ENCODE data around the gene CT45A7.
"Not testable (repeated sequence)": the region's sequence is repeated elsewhere in the genome, so short reads cannot be mapped to it uniquely, and the experiment has no call there.

Gene CT45A7

GRCh38 chrX:135837180-135837579 lies at the start of gene CT45A7:
TSS of gene CT45A7 (minus strand) at chrX:135837280. CDS start at chrX:135833533, 3,747 bp downstream.
- not testable (repeated sequence) for H3K4me3 ChIP-seq (replicated peaks; ENCODE audit: low read depth, low read length); DNase-seq (ENCODE audit: extremely low read depth, low read depth)

GRCh38 chrX:135882741-135883140 lies 45.7 kb upstream of the CT45A7 start:
- DNase-seq (ENCODE audit: extremely low read depth, low read depth); H3K4me3 ChIP-seq (replicated peaks; ENCODE audit: low read depth, low read length): not testable (repeated sequence)

- not testable (repeated sequence) for H3K4me3 ChIP-seq (replicated peaks; ENCODE audit: low read depth, low read length); DNase-seq (ENCODE audit: extremely low read depth, low read depth)
These were observed 34.6 kb upstream of the CT45A7 start, which contains the start of gene CT45A9 for GRCh38 chrX:135871712-135872111. TSS of gene CT45A9 (minus strand) at chrX:135871812. CDS start at chrX:135868061, 3,751 bp downstream.

- not testable (repeated sequence) for DNase-seq (ENCODE audit: extremely low read depth, low read depth); H3K4me3 ChIP-seq (replicated peaks; ENCODE audit: low read depth, low read length)
These were observed 17.4 kb upstream of the CT45A7 start, which contains the start of gene CT45A8 for GRCh38 chrX:135854438-135854837. TSS of gene CT45A8 (minus strand) at chrX:135854538. CDS start at chrX:135850783, 3,755 bp downstream.

- not testable (repeated sequence) for H3K4me3 ChIP-seq (replicated peaks; ENCODE audit: low read depth, low read length)
These were observed 17.2 kb downstream of the CT45A7 start, which contains the start of gene CT45A2 for GRCh38 chrX:135819912-135820311. TSS of gene CT45A2 (minus strand) at chrX:135820012. CDS start at chrX:135816265, 3,747 bp downstream.

GRCh38 chrX:135802687-135803086 lies 34.4 kb downstream of the CT45A7 start, which contains the start of gene CT45A6:
TSS of gene CT45A6 (minus strand) at chrX:135802787. CDS start at chrX:135798993, 3,794 bp downstream.
- not testable (repeated sequence) for DNase-seq (ENCODE audit: extremely low read depth, low read depth); H3K4me3 ChIP-seq (replicated peaks; ENCODE audit: low read depth, low read length)

More at GRCh38 chrX:135819912-135820311, 17.2 kb downstream of the CT45A7 start, which contains the start of gene CT45A2:
- DNase-seq (ENCODE audit: extremely low read depth, low read depth) = not testable (repeated sequence)

GRCh38 chrX:135785403-135785802 lies 51.7 kb downstream of the CT45A7 start, which contains the start of gene CT45A5:
TSS of gene CT45A5 (minus strand) at chrX:135785503. CDS start at chrX:135781729, 3,774 bp downstream.
- not testable (repeated sequence) for DNase-seq (ENCODE audit: extremely low read depth, low read depth)

More at GRCh38 chrX:135785403-135785802, 51.7 kb downstream of the CT45A7 start, which contains the start of gene CT45A5:
- not testable (repeated sequence) for H3K4me3 ChIP-seq (replicated peaks; ENCODE audit: low read depth, low read length)

Data from HFF-Myc (cell line).